ENCODE results near the gene COL25A1. TPM values are rescaled to one million over a fixed set of nuclear protein-coding genes. Genes with fewer than 3 reads are reported as not detected.
"Not testable (repeated sequence)": the region's sequence is repeated elsewhere in the genome, so short reads cannot be mapped to it uniquely, and the experiment has no call there.

COL25A1 gene
- total RNA-seq, 1 donor from 2014 or later, result 1.3 TPM

DNA sequence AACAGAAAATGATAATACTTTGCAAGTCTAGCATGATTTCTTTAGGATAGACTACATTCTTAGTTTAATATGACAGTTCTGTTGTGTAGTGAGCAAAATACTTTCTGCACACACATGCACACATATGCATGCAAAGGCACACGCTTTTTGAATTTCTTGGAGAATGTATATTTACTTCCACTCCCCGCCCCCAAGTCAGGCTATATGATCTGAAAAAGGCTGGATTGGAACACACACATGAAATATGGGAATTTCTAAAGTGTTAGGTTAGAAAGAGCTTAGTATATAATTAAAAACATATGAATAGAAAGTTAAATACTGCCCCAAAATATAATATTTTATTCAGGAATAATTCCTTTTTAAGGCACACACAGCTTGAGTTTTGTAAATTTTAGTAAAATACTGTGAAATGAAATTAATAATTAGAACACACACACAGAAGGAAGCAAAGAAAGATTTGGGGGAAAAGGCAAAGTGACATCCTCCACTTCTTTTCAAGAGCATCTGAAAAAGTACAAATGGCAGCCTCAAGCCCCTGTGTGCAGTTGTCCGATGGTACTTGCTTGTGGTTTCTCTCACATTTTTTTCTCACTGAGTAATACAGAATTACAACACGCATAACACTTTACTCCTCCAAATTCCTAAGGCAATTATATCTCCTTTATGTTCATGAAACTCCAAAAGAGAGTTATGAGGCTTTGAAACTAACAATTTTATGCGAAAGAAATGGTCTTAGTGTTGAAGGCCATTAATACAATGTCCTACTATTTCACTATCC lies 310.7 kb downstream of the COL25A1 start:
- Mint-ChIP-seq H3K36me3 (ENCODE audit: unreplicated experiment) (no peaks in the 10 kb centered on the region), H3K27me3 (ENCODE audit: unreplicated experiment) (no peaks in the 10 kb centered on the region), H3K27ac (ENCODE audit: unreplicated experiment) (peak overlapping the region; percentile 14), H3K4me3 (ENCODE audit: unreplicated experiment) (no peak overlapping the region), H3K4me1 (ENCODE audit: unreplicated experiment) (peaks cover 15% of the 10 kb centered on the region), H3K9me3 (ENCODE audit: unreplicated experiment) (no peaks in the 10 kb centered on the region)
- TF ChIP-seq, protein P1, sequence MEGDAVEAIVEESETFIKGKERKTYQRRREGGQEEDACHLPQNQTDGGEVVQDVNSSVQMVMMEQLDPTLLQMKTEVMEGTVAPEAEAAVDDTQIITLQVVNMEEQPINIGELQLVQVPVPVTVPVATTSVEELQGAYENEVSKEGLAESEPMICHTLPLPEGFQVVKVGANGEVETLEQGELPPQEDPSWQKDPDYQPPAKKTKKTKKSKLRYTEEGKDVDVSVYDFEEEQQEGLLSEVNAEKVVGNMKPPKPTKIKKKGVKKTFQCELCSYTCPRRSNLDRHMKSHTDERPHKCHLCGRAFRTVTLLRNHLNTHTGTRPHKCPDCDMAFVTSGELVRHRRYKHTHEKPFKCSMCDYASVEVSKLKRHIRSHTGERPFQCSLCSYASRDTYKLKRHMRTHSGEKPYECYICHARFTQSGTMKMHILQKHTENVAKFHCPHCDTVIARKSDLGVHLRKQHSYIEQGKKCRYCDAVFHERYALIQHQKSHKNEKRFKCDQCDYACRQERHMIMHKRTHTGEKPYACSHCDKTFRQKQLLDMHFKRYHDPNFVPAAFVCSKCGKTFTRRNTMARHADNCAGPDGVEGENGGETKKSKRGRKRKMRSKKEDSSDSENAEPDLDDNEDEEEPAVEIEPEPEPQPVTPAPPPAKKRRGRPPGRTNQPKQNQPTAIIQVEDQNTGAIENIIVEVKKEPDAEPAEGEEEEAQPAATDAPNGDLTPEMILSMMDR (IDR thresholded peaks at IDR 0.05), result no peak
- no peak for DNase-seq (ENCODE audit: extremely low spot score, unreplicated experiment)

DNA sequence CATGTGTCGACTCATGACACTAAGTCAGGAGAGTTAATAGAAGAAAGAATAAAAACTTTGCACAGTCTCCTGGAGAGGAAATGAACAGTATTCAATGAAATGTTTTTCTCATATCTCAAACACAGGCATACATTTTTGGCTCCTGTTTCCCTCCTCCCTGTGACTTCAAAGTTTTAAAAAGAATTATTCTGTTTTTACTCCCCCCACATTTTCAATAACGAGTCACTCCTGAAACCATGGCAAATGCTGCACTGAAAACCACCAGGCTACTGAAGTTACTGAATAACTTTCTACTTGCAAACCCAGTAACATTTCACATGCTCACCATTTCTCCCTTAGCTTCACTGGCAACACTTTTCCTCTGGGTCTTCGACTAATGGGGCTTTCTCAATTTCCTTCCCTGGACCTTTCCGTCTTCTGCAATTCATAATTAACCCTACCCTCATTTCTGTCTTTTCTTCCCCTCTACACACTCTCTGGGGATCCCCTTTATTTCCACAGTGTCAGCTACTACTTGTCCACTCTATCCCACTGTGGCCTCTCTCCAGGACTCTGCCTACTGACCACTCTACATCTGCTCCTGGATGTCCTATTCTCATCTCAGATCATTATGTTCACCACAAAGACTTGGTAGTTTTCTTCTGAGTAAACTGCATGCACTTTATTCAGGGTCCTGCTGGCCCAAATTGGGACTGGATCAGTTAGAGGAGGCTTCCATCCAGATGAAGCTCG lies 313.8 kb downstream of the COL25A1 start:
- Mint-ChIP-seq H3K9me3 (ENCODE audit: unreplicated experiment) (no peaks in the 10 kb centered on the region), H3K4me3 (ENCODE audit: unreplicated experiment) (no peak overlapping the region), H3K27ac (ENCODE audit: unreplicated experiment) (no peak overlapping the region), H3K4me1 (ENCODE audit: unreplicated experiment) (peaks cover 18% of the 10 kb centered on the region), H3K27me3 (ENCODE audit: unreplicated experiment) (no peaks in the 10 kb centered on the region), H3K36me3 (ENCODE audit: unreplicated experiment) (no peaks in the 10 kb centered on the region)
- TF ChIP-seq, protein P1 (IDR thresholded peaks at IDR 0.05), result no peak
- DNase-seq (ENCODE audit: extremely low spot score, unreplicated experiment), result no peak

DNA sequence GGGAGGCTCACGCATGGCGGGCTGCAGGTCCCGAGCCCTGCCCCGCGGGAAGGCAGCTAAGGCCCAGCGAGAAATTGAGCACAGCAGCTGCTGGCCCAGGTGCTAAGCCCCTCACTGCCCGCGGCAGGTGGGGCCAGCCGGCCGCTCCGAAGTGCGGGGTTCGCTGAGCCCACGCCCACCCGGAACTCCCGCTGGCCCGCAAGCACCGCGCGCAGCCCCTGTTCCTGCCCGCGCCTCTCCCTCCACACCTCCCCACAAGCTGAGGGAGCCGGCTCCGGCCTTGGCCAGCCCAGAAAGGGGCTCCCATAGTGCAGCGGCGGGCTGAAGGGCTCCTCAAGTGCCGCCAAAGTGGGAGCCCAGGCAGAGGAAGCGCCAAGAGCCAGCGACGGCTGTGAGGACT lies 318.0 kb downstream of the COL25A1 start:
- not testable (repeated sequence) for H3K27me3 Mint-ChIP-seq (ENCODE audit: unreplicated experiment); H3K27ac Mint-ChIP-seq (ENCODE audit: unreplicated experiment); H3K36me3 Mint-ChIP-seq (ENCODE audit: unreplicated experiment); H3K9me3 Mint-ChIP-seq (ENCODE audit: unreplicated experiment); H3K4me3 Mint-ChIP-seq (ENCODE audit: unreplicated experiment); DNase-seq (ENCODE audit: extremely low spot score, unreplicated experiment)
- peaks cover 20% of the 10 kb centered on the region for H3K4me1 Mint-ChIP-seq (ENCODE audit: unreplicated experiment)

GRCh38 chr4:108982402-108983185 lies 319.9 kb downstream of the COL25A1 start:
- H3K4me3 Mint-ChIP-seq (ENCODE audit: unreplicated experiment), result peak overlapping the region; percentile 36
- no peaks in the 10 kb centered on the region for H3K27me3 Mint-ChIP-seq (ENCODE audit: unreplicated experiment)
- TF ChIP-seq, protein P1 (IDR thresholded peaks at IDR 0.05), result no peak
- no peaks in the 10 kb centered on the region for H3K36me3 Mint-ChIP-seq (ENCODE audit: unreplicated experiment)
- H3K4me1 Mint-ChIP-seq (ENCODE audit: unreplicated experiment), result peaks cover 20% of the 10 kb centered on the region
- H3K27ac Mint-ChIP-seq (ENCODE audit: unreplicated experiment), result peak overlapping the region; percentile 90
- DNase-seq (ENCODE audit: extremely low spot score, unreplicated experiment), result no peak
- H3K9me3 Mint-ChIP-seq (ENCODE audit: unreplicated experiment), result no peaks in the 10 kb centered on the region

GRCh38 chr4:108980455-108981239 lies 321.8 kb downstream of the COL25A1 start:
- Mint-ChIP-seq H3K27me3 (ENCODE audit: unreplicated experiment) (no peaks in the 10 kb centered on the region), H3K9me3 (ENCODE audit: unreplicated experiment) (no peaks in the 10 kb centered on the region), H3K4me3 (ENCODE audit: unreplicated experiment) (no peak overlapping the region), H3K27ac (ENCODE audit: unreplicated experiment) (no peak overlapping the region), H3K36me3 (ENCODE audit: unreplicated experiment) (no peaks in the 10 kb centered on the region), H3K4me1 (ENCODE audit: unreplicated experiment) (peaks cover 20% of the 10 kb centered on the region)
- no peak for DNase-seq (ENCODE audit: extremely low spot score, unreplicated experiment)
- TF ChIP-seq, protein P1 (IDR thresholded peaks at IDR 0.05), result no peak
